ENCODE results near the gene RBM24.
A peak's percentile ranks its signal among the peaks of the same experiment; 100 is the strongest.

The RBM24 gene

DNA sequence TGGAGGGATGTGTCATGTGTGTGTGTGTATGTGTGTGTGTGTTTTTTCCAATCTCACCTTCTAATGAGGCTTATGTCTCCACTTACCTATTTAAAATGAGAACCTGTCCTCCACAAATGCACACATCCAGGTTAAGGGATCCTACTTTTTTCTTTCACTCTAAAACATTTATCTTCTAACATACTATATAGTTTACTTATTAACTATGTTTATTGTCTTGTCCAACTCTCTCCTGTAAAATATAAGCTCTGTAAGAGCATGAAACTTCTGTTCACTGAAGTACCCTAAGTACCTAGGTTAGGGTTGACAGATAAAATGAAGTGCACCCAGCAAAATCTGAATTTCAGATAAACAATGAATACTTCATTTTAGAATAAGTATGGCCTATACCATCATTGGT, 29.2 kb upstream of the RBM24 start:
- no peak for DNase-seq (ENCODE audit: low spot score)
- no peak overlapping the region for H3K4me3 ChIP-seq
- TF ChIP-seq, protein P1, sequence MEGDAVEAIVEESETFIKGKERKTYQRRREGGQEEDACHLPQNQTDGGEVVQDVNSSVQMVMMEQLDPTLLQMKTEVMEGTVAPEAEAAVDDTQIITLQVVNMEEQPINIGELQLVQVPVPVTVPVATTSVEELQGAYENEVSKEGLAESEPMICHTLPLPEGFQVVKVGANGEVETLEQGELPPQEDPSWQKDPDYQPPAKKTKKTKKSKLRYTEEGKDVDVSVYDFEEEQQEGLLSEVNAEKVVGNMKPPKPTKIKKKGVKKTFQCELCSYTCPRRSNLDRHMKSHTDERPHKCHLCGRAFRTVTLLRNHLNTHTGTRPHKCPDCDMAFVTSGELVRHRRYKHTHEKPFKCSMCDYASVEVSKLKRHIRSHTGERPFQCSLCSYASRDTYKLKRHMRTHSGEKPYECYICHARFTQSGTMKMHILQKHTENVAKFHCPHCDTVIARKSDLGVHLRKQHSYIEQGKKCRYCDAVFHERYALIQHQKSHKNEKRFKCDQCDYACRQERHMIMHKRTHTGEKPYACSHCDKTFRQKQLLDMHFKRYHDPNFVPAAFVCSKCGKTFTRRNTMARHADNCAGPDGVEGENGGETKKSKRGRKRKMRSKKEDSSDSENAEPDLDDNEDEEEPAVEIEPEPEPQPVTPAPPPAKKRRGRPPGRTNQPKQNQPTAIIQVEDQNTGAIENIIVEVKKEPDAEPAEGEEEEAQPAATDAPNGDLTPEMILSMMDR (IDR thresholded peaks at IDR 0.05): no peak
- H3K27ac ChIP-seq: no peak overlapping the region

DNA sequence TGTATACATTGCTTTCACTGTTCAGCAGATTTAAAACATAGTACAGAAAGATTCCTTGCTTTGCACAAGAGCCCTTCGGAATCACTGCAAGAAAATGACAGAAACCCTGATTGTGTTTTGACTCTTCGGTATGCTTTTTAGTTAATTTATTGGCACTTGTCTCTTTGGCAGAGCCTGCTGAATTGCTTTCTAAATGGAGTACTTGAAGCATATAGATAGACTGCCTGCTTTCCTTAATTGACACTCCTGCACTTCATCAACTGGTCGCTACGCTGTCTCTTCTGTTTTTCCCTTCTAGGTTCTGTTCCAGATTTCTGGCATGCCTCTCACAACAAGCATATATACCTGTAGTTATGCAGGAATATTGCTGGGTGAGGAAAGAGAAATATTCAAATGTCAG, 22.4 kb upstream of the RBM24 start:
- TF ChIP-seq, protein P1 (IDR thresholded peaks at IDR 0.05): no peak
- DNase-seq (ENCODE audit: low spot score): no peak
- Histone ChIP-seq H3K4me3 (no peak overlapping the region), H3K27ac (no peak overlapping the region)

DNA sequence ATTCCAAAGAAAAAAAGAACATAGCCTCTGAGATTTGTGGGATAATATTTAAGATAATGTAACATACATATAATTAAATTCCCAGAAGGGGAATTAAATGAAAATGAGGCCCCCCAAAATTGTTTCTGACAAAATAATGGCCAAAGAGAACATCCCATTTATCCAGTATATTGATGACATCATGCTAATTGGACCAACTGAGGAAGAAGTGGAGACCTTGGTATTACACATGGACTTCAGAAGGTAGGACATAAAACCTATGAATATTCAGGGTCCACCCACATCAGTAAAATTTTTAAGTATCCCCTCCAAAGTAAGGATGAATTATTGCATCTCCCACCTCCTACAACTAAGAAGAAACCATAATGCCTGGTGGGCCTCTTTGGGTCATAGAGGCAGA, 15.6 kb upstream of the RBM24 start:
- no peak overlapping the region for H3K4me3 ChIP-seq
- TF ChIP-seq, protein P1 (IDR thresholded peaks at IDR 0.05): no peak
- no peak overlapping the region for H3K27ac ChIP-seq
- no peak for DNase-seq (ENCODE audit: low spot score)

DNA sequence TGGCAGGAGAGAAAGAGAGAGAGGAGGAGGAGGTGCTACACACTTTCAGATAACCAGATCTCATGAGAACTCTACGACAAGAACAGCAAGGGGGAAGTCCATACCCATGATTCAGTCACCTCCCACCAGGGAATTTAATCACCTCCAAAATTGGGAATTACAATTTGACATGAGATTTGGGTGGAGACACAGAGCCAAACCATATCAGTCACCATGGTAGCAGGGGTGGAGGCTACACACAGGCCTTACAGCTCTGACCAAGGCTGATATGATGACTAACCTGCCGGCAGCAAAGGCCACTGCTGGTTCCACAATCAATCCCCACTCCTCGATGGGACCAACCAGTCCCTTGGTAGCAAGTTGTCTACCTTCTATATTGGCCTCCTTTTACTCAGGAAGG, 13.6 kb upstream of the RBM24 start:
- H3K27ac ChIP-seq: no peak overlapping the region
- TF ChIP-seq, protein P1 (IDR thresholded peaks at IDR 0.05): no peak
- no peak overlapping the region for H3K4me3 ChIP-seq
- DNase-seq (ENCODE audit: low spot score): no peak

DNA sequence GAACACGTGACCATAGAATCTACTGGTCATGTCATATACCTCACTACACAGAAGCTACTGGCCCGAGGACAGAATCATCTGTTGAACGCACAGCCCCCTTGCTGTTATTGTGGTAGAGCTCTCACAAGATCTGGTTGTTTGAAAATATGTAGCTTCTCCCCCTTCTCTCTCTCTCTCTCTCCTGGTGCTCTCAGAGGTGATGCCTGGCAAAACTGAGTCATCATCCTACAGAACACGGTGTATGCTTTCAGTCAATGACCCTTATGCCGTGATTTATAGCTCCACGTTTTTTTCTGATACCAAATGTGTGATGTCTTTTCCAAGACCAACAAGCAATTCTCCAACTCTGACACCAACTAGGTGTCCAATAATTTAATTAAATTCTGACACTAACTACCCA, 13.0 kb upstream of the RBM24 start:
- H3K27ac ChIP-seq: peak overlapping the region in 1 of 2 donors; percentile 19

DNA sequence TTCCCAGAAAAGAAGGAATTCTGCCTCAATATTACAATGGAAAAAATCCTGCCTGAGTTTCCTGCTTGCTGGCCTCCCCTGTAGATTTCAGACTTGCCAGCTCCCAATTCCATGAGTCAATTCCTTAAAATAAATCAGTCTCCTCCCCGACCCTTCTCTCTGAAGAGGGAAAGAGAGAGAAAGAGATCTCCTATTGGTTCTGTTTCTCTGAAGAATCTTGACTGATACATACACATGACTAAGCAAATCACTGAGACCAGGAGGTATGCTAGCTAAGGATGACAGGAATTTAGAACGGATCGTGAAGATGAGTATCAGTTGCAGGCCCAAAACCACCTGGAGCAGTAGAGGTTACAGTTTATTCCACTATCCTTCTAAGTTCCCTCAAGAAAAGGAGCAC, 11.3 kb upstream of the RBM24 start:
- no peak for DNase-seq (ENCODE audit: low spot score)
- Histone ChIP-seq H3K4me3 (no peak overlapping the region), H3K27ac (peak overlapping the region; percentile 30 to 73)
- TF ChIP-seq, protein P1 (IDR thresholded peaks at IDR 0.05): no peak

More for the DNA sequence above, 13.0 kb upstream of the RBM24 start:
- DNase-seq (ENCODE audit: low spot score): no peak
- no peak overlapping the region for H3K4me3 ChIP-seq
- TF ChIP-seq, protein P1 (IDR thresholded peaks at IDR 0.05): no peak

DNA sequence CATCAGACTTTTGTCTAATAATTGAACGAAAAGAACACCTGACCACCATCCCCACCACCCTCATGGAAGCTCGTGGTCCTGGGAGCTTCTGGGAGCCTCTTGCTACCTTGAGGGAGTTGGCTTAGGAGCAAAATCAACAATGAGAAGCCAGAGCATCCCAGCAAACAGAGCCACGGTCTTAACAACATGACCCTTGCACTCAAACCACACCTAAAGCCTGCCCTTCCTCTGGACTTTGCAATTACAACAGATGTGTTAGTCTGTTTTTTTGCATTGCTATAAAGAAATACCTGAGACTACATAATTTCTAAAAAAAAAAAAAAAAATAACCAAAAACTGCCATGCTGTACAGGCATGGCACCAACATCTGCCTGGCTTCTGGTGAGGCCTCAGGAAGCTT, 9.5 kb upstream of the RBM24 start:
- no peak overlapping the region for H3K4me3 ChIP-seq
- no peak overlapping the region for H3K27ac ChIP-seq
- TF ChIP-seq, protein P1 (IDR thresholded peaks at IDR 0.05): no peak
- no peak for DNase-seq (ENCODE audit: low spot score)

Data from coronary artery (tissue), 2 donors.